Adrenal gland (tissue), 12 donors: ENCODE data around the gene ZMIZ2. TPM values are rescaled to one million over a fixed set of nuclear protein-coding genes. Genes with fewer than 3 reads are reported as not detected.

Source experiments
- DNase-seq, 7 donors: peaks; one replicate each; pipeline ENCODE4 v3.0.0-alpha.2; 2019 to 2020
- H3K27ac ChIP-seq, 5 donors: fragments of 200-600 bp; sonication (generic) in 4 of 5; 1 replicate in 3 of 5; 2 replicates in 2 of 5; pipeline versions ENCODE4 v1.5.1 to v1.8.0; 2016 to 2020; ENCODE audit warnings: mild to moderate bottlenecking in 1 of 5
- H3K27me3 ChIP-seq: fragments of 200-600 bp; 2 replicates; pipeline ENCODE4 v1.8.0; 2021
- H3K36me3 ChIP-seq, 2 donors: fragments of 200-600 bp; replicated peaks in 1 of 2; 1 replicate in 1 of 2; 2 replicates in 1 of 2; pipeline versions ENCODE4 v1.5.1 to v1.8.0; 2018 to 2022
- H3K4me1 ChIP-seq, 2 donors: fragments of 200-600 bp; replicated peaks in 1 of 2; 1 replicate in 1 of 2; 2 replicates in 1 of 2; pipeline versions ENCODE4 v1.5.1 to v1.8.0; 2018 to 2021
- H3K4me3 ChIP-seq, 4 donors: fragments of 200-600 bp; sonication (generic) in 3 of 4; one replicate each; pipeline ENCODE4 v1.5.1; 2016 to 2018
- H3K9me3 ChIP-seq, 3 donors: fragments of 200-600 bp; sonication (generic) in 1 of 3; replicated peaks in 1 of 3; 1 replicate in 2 of 3; 2 replicates in 1 of 3; pipeline versions ENCODE4 v1.5.1 to v1.8.0; 2016 to 2021
- CTCF ChIP-seq, 6 experiments: fragments of 450-650 bp in 4 of 6; fragments of 200-600 bp in 2 of 6; sonication (generic) in 1 of 6; IDR thresholded peaks; 1 replicate in 5 of 6; 2 replicates in 1 of 6; pipeline versions ENCODE4 v1.5.1 to v1.8.0; 2016 to 2021; ENCODE audit warnings: antibody characterized with exemption in 6 of 6, mild to moderate bottlenecking in 2 of 6, moderate library complexity in 1 of 6
- POLR2A ChIP-seq, 2 donors: fragments of 450-650 bp; IDR thresholded peaks; one replicate each; pipeline ENCODE4 v1.6.1; 2017; ENCODE audit warnings: antibody characterized with exemption in 2 of 2, mild to moderate bottlenecking in 2 of 2, moderate library complexity in 1 of 2
- WGBS, 4 donors: extraction: QIAGEN DNeasy Blood & Tissue Kit in 2 of 4; methylation state at CpG; one replicate each; pipeline versions ENCODE4 v1.1.5 to v1.1.7; 2013 to 2017; 5-methylcytosine and 5-hydroxymethylcytosine counted together
- intact Hi-C, 2 donors: fragments of 100-400 bp; cut with DNase I; formaldehyde crosslinking; loops; one replicate each; pipeline versions ENCODE4 v1.14.1 to v1.15.0; 2022 to 2023
- polyA plus RNA-seq, 3 donors: library from polyadenylated mRNA; stranded (reverse); fragments of 200-250 nt in 2 of 3; fragments of 350-450 nt in 1 of 3; fragmentation: Illumina TruSeq in 1 of 3; extraction: RNeasy Lipid Tissue Mini Kit (QIAGEN cat#74804) in 1 of 3; gene quantifications; one replicate each; pipeline ENCODE4 v1.2.3, GENCODE V29; 2013 to 2014
- total RNA-seq, 9 donors: library from RNA; depleted of rRNA in 4 of 9; stranded (reverse); fragments of >200 nt in 4 of 9; fragments of 120-200 nt in 1 of 9; fragmentation: NEBNext Ultra II Directional in 1 of 9; extraction: Animal tissue kit (Norgen Biotek cat#: 25700) in 1 of 9; gene quantifications; one replicate each; pipeline versions ENCODE4 v1.1.0 to v1.2.4, GENCODE V29; 2013 to 2023
- donor health status: healthy with polysubstance abuse.
- donor health status: Bipolar disorder and iron deficiency.
- donor health status: DM: yes; HTN: yes; CAD: no.
- donor health status: DM: no; HTN: no; CAD: no.
- donor health status: DM: no; HTN: no; CAD: no.
- donor health status: DM: yes; HTN: yes; CAD: no.

ZMIZ2 gene
- total and polyA plus RNA-seq, 12 donors, result 7.9 to 280 (median 53.7) TPM

GRCh38 chr7:44703921-44704320 lies 44.7 kb upstream of the ZMIZ2 start:
- no peak for TF ChIP-seq POLR2A (IDR thresholded peaks at IDR 0.05)
- no peak for TF ChIP-seq CTCF (IDR thresholded peaks at IDR 0.05)
- WGBS, 4 donors, result 79 to 93% (median 88%) methylated on average over 1 of the region's 1 CpG
- Histone ChIP-seq H3K4me3 (no peak overlapping the region), H3K27me3 (no peaks in the 10 kb centered on the region), H3K9me3 (no peaks in the 10 kb centered on the region), H3K4me1 (no peaks in the 10 kb centered on the region), H3K27ac (no peak overlapping the region), H3K36me3 (peaks cover 0 to 51% of the 10 kb centered on the region in 2 donors)
- intact Hi-C loops, result no loop called here
- DNase-seq, result no peak

- WGBS, 4 donors, result 87 to 97% (median 97%) methylated on average over 3 of the region's 3 CpGs
- intact Hi-C loops, result no loop called here
- TF ChIP-seq POLR2A (IDR thresholded peaks at IDR 0.05) (no peak), CTCF (IDR thresholded peaks at IDR 0.05) (no peak)
- Histone ChIP-seq H3K4me3 (no peak overlapping the region), H3K9me3 (no peaks in the 10 kb centered on the region), H3K27ac (no peak overlapping the region), H3K27me3 (no peaks in the 10 kb centered on the region), H3K4me1 (no peaks in the 10 kb centered on the region), H3K36me3 (peaks cover 0 to 39% of the 10 kb centered on the region in 2 donors)
- DNase-seq, result no peak
These were observed 43.2 kb upstream of the ZMIZ2 start for GRCh38 chr7:44705434-44705833.

- Histone ChIP-seq H3K27ac (no peak overlapping the region), H3K4me3 (no peak overlapping the region), H3K9me3 (no peaks in the 10 kb centered on the region), H3K36me3 (peaks cover 0 to 23% of the 10 kb centered on the region in 2 donors), H3K4me1 (no peaks in the 10 kb centered on the region), H3K27me3 (no peaks in the 10 kb centered on the region)
- intact Hi-C loops, result no loop called here
- no peak for TF ChIP-seq POLR2A (IDR thresholded peaks at IDR 0.05)
- TF ChIP-seq CTCF (IDR thresholded peaks at IDR 0.05), result no peak
- no peak for DNase-seq
- 92 to 95% (median 94%) methylated on average over 9 to 20 of the region's 20 CpGs for WGBS, 4 donors
These were observed 41.7 kb upstream of the ZMIZ2 start for GRCh38 chr7:44706788-44707557.

- intact Hi-C loops, result no loop called here
- WGBS, 4 donors, result 85 to 96% (median 93%) methylated on average over 9 to 21 of the region's 21 CpGs
These were observed 41.0 kb upstream of the ZMIZ2 start for GRCh38 chr7:44707558-44708230.

More at GRCh38 chr7:44707558-44708230, 41.0 kb upstream of the ZMIZ2 start:
- no peaks in the 10 kb centered on the region for H3K27me3 ChIP-seq
- no peak overlapping the region for H3K4me3 ChIP-seq
- H3K4me1 ChIP-seq, result no peaks in the 10 kb centered on the region
- H3K9me3 ChIP-seq, result no peaks in the 10 kb centered on the region
- peaks cover 0 to 19% of the 10 kb centered on the region in 2 donors for H3K36me3 ChIP-seq
- DNase-seq, result no peak
- H3K27ac ChIP-seq, result no peak overlapping the region
- TF ChIP-seq POLR2A (IDR thresholded peaks at IDR 0.05) (no peak), CTCF (IDR thresholded peaks at IDR 0.05) (no peak)
